Vagina (tissue), 2 donors: Measurements from ENCODE around the gene MBNL3. TPM values are rescaled to one million over a fixed set of nuclear protein-coding genes. Genes with fewer than 3 reads are reported as not detected.
"Not testable (repeated sequence)": the region's sequence is repeated elsewhere in the genome, so short reads cannot be mapped to it uniquely, and the experiment has no call there.

ENCODE experiments used
- DNase-seq, 2 donors: peaks; one replicate each; pipeline ENCODE4 v3.0.0-alpha.2; 2017; ENCODE audit errors: extremely low spot score in 2 of 2
- H3K27ac ChIP-seq: fragments of 200-600 bp; sonication (generic); one replicate; pipeline ENCODE4 v1.5.1; 2019
- H3K27me3 ChIP-seq: fragments of 200-600 bp; sonication (generic); one replicate; pipeline ENCODE4 v1.5.1; 2019
- H3K36me3 ChIP-seq, 2 donors: fragments of 200-600 bp; sonication (generic); one replicate each; pipeline ENCODE4 v1.5.1; 2017 to 2019
- H3K4me1 ChIP-seq: fragments of 200-600 bp; sonication (generic); one replicate; pipeline ENCODE4 v1.5.1; 2019
- H3K4me3 ChIP-seq, 2 donors: fragments of 200-600 bp; sonication (generic); 1 replicate in 1 of 2; 2 replicates in 1 of 2; pipeline ENCODE4 v1.5.1; 2016 to 2019
- H3K9me3 ChIP-seq: fragments of 200-600 bp; sonication (generic); one replicate; pipeline ENCODE4 v1.5.1; 2019
- POLR2A ChIP-seq, 2 donors: fragments of 450-650 bp; IDR thresholded peaks; one replicate each; pipeline ENCODE4 v1.6.1; 2017; ENCODE audit warnings: antibody characterized with exemption in 2 of 2, mild to moderate bottlenecking in 2 of 2, moderate library complexity in 2 of 2
- POLR2AphosphoS5 ChIP-seq, 2 donors: sonication (generic); formaldehyde crosslinking; IDR thresholded peaks; one replicate each; pipeline ENCODE4 v1.9.0; 2017; ENCODE audit warnings: antibody characterized with exemption in 2 of 2, mild to moderate bottlenecking in 2 of 2, low read depth in 1 of 2; ENCODE audit not compliant: insufficient read depth in 1 of 2
- intact Hi-C: fragments of 100-400 bp; cut with DNase I; formaldehyde crosslinking; loops from one replicate; pipeline ENCODE4 v1.15.1; 2023
- total RNA-seq: library from RNA; depleted of rRNA; stranded (reverse); fragments of >200 nt; gene quantifications from one replicate; pipeline ENCODE4 v1.2.3, GENCODE V29; 2016
- TF ChIP-seq, protein P1 (sequence below), 3 experiments: fragments of 450-650 bp in 2 of 3; fragments of 200-600 bp in 1 of 3; sonication (generic) in 1 of 3; IDR thresholded peaks; one replicate each; pipeline ENCODE4 v1.5.1; 2017 to 2019; ENCODE audit warnings: antibody characterized with exemption in 3 of 3, mild to moderate bottlenecking in 2 of 3, moderate library complexity in 2 of 3

The MBNL3 gene
- total RNA-seq, 1 donor from 2014 or later = 10.1 TPM

- DNase-seq = no peak
- Histone ChIP-seq H3K36me3 (no peaks in the 10 kb centered on the region), H3K27ac (no peak overlapping the region), H3K27me3 (no peaks in the 10 kb centered on the region), H3K4me3 (no peak overlapping the region), H3K9me3 (no peaks in the 10 kb centered on the region), H3K4me1 (no peaks in the 10 kb centered on the region)
- TF ChIP-seq POLR2A (IDR thresholded peaks at IDR 0.05) = no peak
- no peak for TF ChIP-seq POLR2AphosphoS5 (IDR thresholded peaks at IDR 0.05; ENCODE audit: insufficient read depth in 1 of 2, low read depth in 1 of 2)
- TF ChIP-seq, protein P1, sequence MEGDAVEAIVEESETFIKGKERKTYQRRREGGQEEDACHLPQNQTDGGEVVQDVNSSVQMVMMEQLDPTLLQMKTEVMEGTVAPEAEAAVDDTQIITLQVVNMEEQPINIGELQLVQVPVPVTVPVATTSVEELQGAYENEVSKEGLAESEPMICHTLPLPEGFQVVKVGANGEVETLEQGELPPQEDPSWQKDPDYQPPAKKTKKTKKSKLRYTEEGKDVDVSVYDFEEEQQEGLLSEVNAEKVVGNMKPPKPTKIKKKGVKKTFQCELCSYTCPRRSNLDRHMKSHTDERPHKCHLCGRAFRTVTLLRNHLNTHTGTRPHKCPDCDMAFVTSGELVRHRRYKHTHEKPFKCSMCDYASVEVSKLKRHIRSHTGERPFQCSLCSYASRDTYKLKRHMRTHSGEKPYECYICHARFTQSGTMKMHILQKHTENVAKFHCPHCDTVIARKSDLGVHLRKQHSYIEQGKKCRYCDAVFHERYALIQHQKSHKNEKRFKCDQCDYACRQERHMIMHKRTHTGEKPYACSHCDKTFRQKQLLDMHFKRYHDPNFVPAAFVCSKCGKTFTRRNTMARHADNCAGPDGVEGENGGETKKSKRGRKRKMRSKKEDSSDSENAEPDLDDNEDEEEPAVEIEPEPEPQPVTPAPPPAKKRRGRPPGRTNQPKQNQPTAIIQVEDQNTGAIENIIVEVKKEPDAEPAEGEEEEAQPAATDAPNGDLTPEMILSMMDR (IDR thresholded peaks at IDR 0.05) = no peak
- intact Hi-C loops = no loop called here
These were observed 157.3 kb downstream of the MBNL3 start for GRCh38 chrX:132331532-132331931.

GRCh38 chrX:132331000-132331399 lies 157.8 kb downstream of the MBNL3 start:
- intact Hi-C loops = no loop called here
- no peak for DNase-seq
- no peak overlapping the region for H3K27ac ChIP-seq
- no peaks in the 10 kb centered on the region for H3K9me3 ChIP-seq
- no peaks in the 10 kb centered on the region for H3K27me3 ChIP-seq
- H3K36me3 ChIP-seq = no peaks in the 10 kb centered on the region
- no peak overlapping the region for H3K4me3 ChIP-seq
- TF ChIP-seq POLR2A (IDR thresholded peaks at IDR 0.05) = no peak
- no peak for TF ChIP-seq POLR2AphosphoS5 (IDR thresholded peaks at IDR 0.05; ENCODE audit: insufficient read depth in 1 of 2, low read depth in 1 of 2)
- TF ChIP-seq, protein P1 (IDR thresholded peaks at IDR 0.05) = no peak
- no peaks in the 10 kb centered on the region for H3K4me1 ChIP-seq

- Histone ChIP-seq H3K27ac (no peak overlapping the region), H3K9me3 (no peaks in the 10 kb centered on the region), H3K36me3 (no peaks in the 10 kb centered on the region), H3K4me1 (no peaks in the 10 kb centered on the region), H3K27me3 (no peaks in the 10 kb centered on the region), H3K4me3 (no peak overlapping the region)
- DNase-seq = no peak
- intact Hi-C loops = no loop called here
- TF ChIP-seq POLR2AphosphoS5 (IDR thresholded peaks at IDR 0.05; ENCODE audit: insufficient read depth in 1 of 2, low read depth in 1 of 2) (no peak), POLR2A (IDR thresholded peaks at IDR 0.05) (no peak)
- TF ChIP-seq, protein P1 (IDR thresholded peaks at IDR 0.05) = no peak
These were observed 158.6 kb downstream of the MBNL3 start for GRCh38 chrX:132330156-132330729.

- H3K4me1 ChIP-seq, DNase-seq, intact Hi-C loops, H3K36me3 ChIP-seq, H3K27ac ChIP-seq, H3K4me3 ChIP-seq, H3K27me3 ChIP-seq, H3K9me3 ChIP-seq: not testable (repeated sequence)
These were observed 161.9 kb downstream of the MBNL3 start for GRCh38 chrX:132326960-132327359.
